Measurements from ENCODE around the gene MYO1D.
"Not testable (repeated sequence)": the region's sequence is repeated elsewhere in the genome, so short reads cannot be mapped to it uniquely, and the experiment has no call there.

Gene MYO1D

GRCh38 chr17:32742681-32743538 is 134.0 kb downstream of the MYO1D start:
- in situ Hi-C loops (cut with MboI; ENCODE audit: low sequenced_read_pairs), result no loop called here

- in situ Hi-C loops (cut with MboI; ENCODE audit: low sequenced_read_pairs), result no loop called here
Observed at GRCh38 chr17:32741381-32741780, 135.5 kb downstream of the MYO1D start.

GRCh38 chr17:32739722-32740121 is 137.2 kb downstream of the MYO1D start:
- in situ Hi-C loops (cut with MboI; ENCODE audit: low sequenced_read_pairs), result no loop called here

- in situ Hi-C loops (cut with MboI; ENCODE audit: low sequenced_read_pairs), result not testable (repeated sequence)
Observed at GRCh38 chr17:32739151-32739550, 137.8 kb downstream of the MYO1D start.

- in situ Hi-C loops (cut with MboI; ENCODE audit: low sequenced_read_pairs), result no loop called here
Observed at GRCh38 chr17:32733401-32733800, 143.5 kb downstream of the MYO1D start.

- in situ Hi-C loops (cut with MboI; ENCODE audit: low sequenced_read_pairs), result no loop called here
Observed at GRCh38 chr17:32732900-32733299, 144.0 kb downstream of the MYO1D start.

GRCh38 chr17:32732296-32732642 is 144.7 kb downstream of the MYO1D start:
- in situ Hi-C loops (cut with MboI; ENCODE audit: low sequenced_read_pairs), result no loop called here

GRCh38 chr17:32731556-32732295 is 145.2 kb downstream of the MYO1D start:
- in situ Hi-C loops (cut with MboI; ENCODE audit: low sequenced_read_pairs), result no loop called here

GRCh38 chr17:32727681-32728080 is 149.2 kb downstream of the MYO1D start:
- in situ Hi-C loops (cut with MboI; ENCODE audit: low sequenced_read_pairs), result no loop called here

GRCh38 chr17:32725697-32726096 is 151.2 kb downstream of the MYO1D start:
- in situ Hi-C loops (cut with MboI; ENCODE audit: low sequenced_read_pairs), result no loop called here

- in situ Hi-C loops (cut with MboI; ENCODE audit: low sequenced_read_pairs), result no loop called here
Observed at GRCh38 chr17:32723310-32723955, 153.5 kb downstream of the MYO1D start.

GRCh38 chr17:32722733-32723132 is 154.2 kb downstream of the MYO1D start:
- in situ Hi-C loops (cut with MboI; ENCODE audit: low sequenced_read_pairs), result no loop called here

GRCh38 chr17:32720671-32721070 is 156.3 kb downstream of the MYO1D start:
- in situ Hi-C loops (cut with MboI; ENCODE audit: low sequenced_read_pairs), result no loop called here

GRCh38 chr17:32719689-32720088 is 157.2 kb downstream of the MYO1D start:
- in situ Hi-C loops (cut with MboI; ENCODE audit: low sequenced_read_pairs), result no loop called here

GRCh38 chr17:32714922-32715321 is 162.0 kb downstream of the MYO1D start:
- in situ Hi-C loops (cut with MboI; ENCODE audit: low sequenced_read_pairs), result not testable (repeated sequence)

GRCh38 chr17:32714206-32714605 is 162.7 kb downstream of the MYO1D start:
- in situ Hi-C loops (cut with MboI; ENCODE audit: low sequenced_read_pairs), result not testable (repeated sequence)

- in situ Hi-C loops (cut with MboI; ENCODE audit: low sequenced_read_pairs), result no loop called here
Observed at GRCh38 chr17:32713081-32713480, 163.8 kb downstream of the MYO1D start.

GRCh38 chr17:32709562-32709961 is 167.4 kb downstream of the MYO1D start:
- in situ Hi-C loops (cut with MboI; ENCODE audit: low sequenced_read_pairs), result no loop called here

GRCh38 chr17:32701871-32702270 is 175.1 kb downstream of the MYO1D start:
- in situ Hi-C loops (cut with MboI; ENCODE audit: low sequenced_read_pairs), result no loop called here

GRCh38 chr17:32699247-32699646 is 177.7 kb downstream of the MYO1D start:
- in situ Hi-C loops (cut with MboI; ENCODE audit: low sequenced_read_pairs), result no loop called here

- in situ Hi-C loops (cut with MboI; ENCODE audit: low sequenced_read_pairs), result no loop called here
Observed at GRCh38 chr17:32697728-32698625, 178.9 kb downstream of the MYO1D start.
